ENCODE data around the gene DNPEP.

DNPEP gene

GRCh38 chr2:219380926-219381325 is 6.8 kb downstream of the DNPEP start:
- no peak for TF ChIP-seq CTCF (IDR thresholded peaks at IDR 0.05; ENCODE audit: low read depth, low read length)
- no peak overlapping the region for H3K4me3 ChIP-seq (ENCODE audit: low read depth, low read length)

GRCh38 chr2:219378163-219378851 is 9.4 kb downstream of the DNPEP start:
- H3K4me3 ChIP-seq (ENCODE audit: low read depth, low read length): no peak overlapping the region
- no peak for TF ChIP-seq CTCF (IDR thresholded peaks at IDR 0.05; ENCODE audit: low read depth, low read length)

GRCh38 chr2:219369447-219369861 is 18.3 kb downstream of the DNPEP start:
- no peak for TF ChIP-seq CTCF (IDR thresholded peaks at IDR 0.05; ENCODE audit: low read depth, low read length)
- no peak overlapping the region for H3K4me3 ChIP-seq (ENCODE audit: low read depth, low read length)

GRCh38 chr2:219368690-219369191 is 19.0 kb downstream of the DNPEP start:
- TF ChIP-seq CTCF (IDR thresholded peaks at IDR 0.05; ENCODE audit: low read depth, low read length): no peak
- H3K4me3 ChIP-seq (ENCODE audit: low read depth, low read length): peak overlapping the region; percentile 13

GRCh38 chr2:219362524-219363164 is 25.1 kb downstream of the DNPEP start:
- TF ChIP-seq CTCF (IDR thresholded peaks at IDR 0.05; ENCODE audit: low read depth, low read length): no peak
- H3K4me3 ChIP-seq (ENCODE audit: low read depth, low read length): no peak overlapping the region

GRCh38 chr2:219362072-219362471 is 25.6 kb downstream of the DNPEP start:
- no peak overlapping the region for H3K4me3 ChIP-seq (ENCODE audit: low read depth, low read length)
- no peak for TF ChIP-seq CTCF (IDR thresholded peaks at IDR 0.05; ENCODE audit: low read depth, low read length)

Data from WI38 (cell line).